ENCODE data around the gene IFT88. TPM values are rescaled to one million over a fixed set of nuclear protein-coding genes. Genes with fewer than 3 reads are reported as not detected.

IFT88 gene
- total RNA-seq, 1 experiment from 2014 or later, result 12.1 TPM

- no peaks in the 10 kb centered on the region for H3K27me3 ChIP-seq (replicated peaks; ENCODE audit: control insufficient read depth, insufficient read depth, low read length)
- ChIA-PET CTCF (interaction anchor here (0.6 to 0.7 kb wide), 3 partner anchors 12 to 376 kb away, joined by 3 to 7 read pairs (median 3); no protein-coding TSS in a partner anchor), POLR2A (interaction anchor here (0.6 to 0.7 kb wide), 4 partner anchors 9 to 248 kb away, joined by 3 to 6 read pairs (median 4); partner anchors contain the start of gene EEF1AKMT1)
- no peaks in the 10 kb centered on the region for H3K36me3 ChIP-seq (ENCODE audit: control insufficient read depth, insufficient read depth, low read length)
- H3K27me3 Mint-ChIP-seq (ENCODE audit: insufficient read depth, unreplicated experiment), result peaks cover 4% of the 10 kb centered on the region
- H3K4me1 Mint-ChIP-seq (ENCODE audit: low read depth, unreplicated experiment), result peaks cover 7% of the 10 kb centered on the region
- intact Hi-C loops (cut with micrococcal nuclease; ENCODE audit: unreplicated experiment), result loop anchor here (1.0 kb wide), 1 partner anchor 41 kb away; the partner anchor contains the start of gene IFT88
- peak within 1 kb of the TSS; percentile 95 for H3K4me3 ChIP-seq (ENCODE audit: low read depth, low read length)
- TF ChIP-seq CTCF (IDR thresholded peaks at IDR 0.05; ENCODE audit: insufficient read depth in 1 of 2, low read depth in 1 of 2, low read length in 1 of 2, severe bottlenecking in 1 of 2, unreplicated experiment in 1 of 2), result no peak
- peaks cover 2% of the 10 kb centered on the region for H3K9me3 ChIP-seq
- H3K4me3 Mint-ChIP-seq (ENCODE audit: unreplicated experiment), result peak within 1 kb of the TSS; percentile 68
- H3K27ac Mint-ChIP-seq (ENCODE audit: unreplicated experiment), result no peak within 1 kb of the TSS
- H3K9me3 Mint-ChIP-seq (ENCODE audit: unreplicated experiment), result no peaks in the 10 kb centered on the region
- no peaks in the 10 kb centered on the region for H3K4me1 ChIP-seq
- peak; percentile 56 to 68 for DNase-seq
- no peaks in the 10 kb centered on the region for H3K36me3 Mint-ChIP-seq (ENCODE audit: insufficient read depth, unreplicated experiment)
- BruUV-seq (replicated peaks), result no TSS peak
Observed at GRCh38 chr13:20525601-20526544, 41.1 kb upstream of the IFT88 start, which contains the start of gene CRYL1. CRYL1 (minus strand) TSS chr13:20525857; CDS start chr13:20525794, 63 bp downstream.

GRCh38 chr13:20526664-20527063 lies 40.3 kb upstream of the IFT88 start:
- POLR2A ChIA-PET, result no interaction called here
- Mint-ChIP-seq H3K27ac (ENCODE audit: unreplicated experiment) (no peak overlapping the region), H3K4me3 (ENCODE audit: unreplicated experiment) (peak overlapping the region; percentile 68), H3K9me3 (ENCODE audit: unreplicated experiment) (peaks cover 5% of the 10 kb centered on the region), H3K4me1 (ENCODE audit: low read depth, unreplicated experiment) (peaks cover 7% of the 10 kb centered on the region), H3K27me3 (ENCODE audit: insufficient read depth, unreplicated experiment) (peaks cover 4% of the 10 kb centered on the region), H3K36me3 (ENCODE audit: insufficient read depth, unreplicated experiment) (no peaks in the 10 kb centered on the region)
- Histone ChIP-seq H3K36me3 (ENCODE audit: control insufficient read depth, insufficient read depth, low read length) (no peaks in the 10 kb centered on the region), H3K27me3 (replicated peaks; ENCODE audit: control insufficient read depth, insufficient read depth, low read length) (no peaks in the 10 kb centered on the region), H3K4me1 (no peaks in the 10 kb centered on the region), H3K4me3 (ENCODE audit: low read depth, low read length) (peak overlapping the region; percentile 95), H3K9me3 (peaks cover 8% of the 10 kb centered on the region)
- intact Hi-C loops (cut with micrococcal nuclease; ENCODE audit: unreplicated experiment), result loop anchor here (1.0 kb wide), 1 partner anchor 41 kb away; the partner anchor contains the start of gene IFT88
- no peak for TF ChIP-seq CTCF (IDR thresholded peaks at IDR 0.05; ENCODE audit: insufficient read depth in 1 of 2, low read depth in 1 of 2, low read length in 1 of 2, severe bottlenecking in 1 of 2, unreplicated experiment in 1 of 2)
- CTCF ChIA-PET, result no interaction called here
- BruUV-seq (replicated peaks), result no TSS peak
- DNase-seq, result no peak

- peaks cover 7% of the 10 kb centered on the region for H3K4me1 Mint-ChIP-seq (ENCODE audit: low read depth, unreplicated experiment)
- intact Hi-C loops (cut with micrococcal nuclease; ENCODE audit: unreplicated experiment), result no loop called here
Observed at GRCh38 chr13:20528452-20528851, 38.5 kb upstream of the IFT88 start.

More at GRCh38 chr13:20528452-20528851, 38.5 kb upstream of the IFT88 start:
- H3K4me3 ChIP-seq (ENCODE audit: low read depth, low read length), result no peak overlapping the region
- TF ChIP-seq CTCF (IDR thresholded peaks at IDR 0.05; ENCODE audit: insufficient read depth in 1 of 2, low read depth in 1 of 2, low read length in 1 of 2, severe bottlenecking in 1 of 2, unreplicated experiment in 1 of 2), result no peak
- peaks cover 23% of the 10 kb centered on the region for H3K9me3 Mint-ChIP-seq (ENCODE audit: unreplicated experiment)
- no peaks in the 10 kb centered on the region for H3K36me3 ChIP-seq (ENCODE audit: control insufficient read depth, insufficient read depth, low read length)
- ChIA-PET CTCF (no interaction called here), POLR2A (no interaction called here)
- H3K9me3 ChIP-seq, result peaks cover 10% of the 10 kb centered on the region
- H3K36me3 Mint-ChIP-seq (ENCODE audit: insufficient read depth, unreplicated experiment), result no peaks in the 10 kb centered on the region
- H3K27me3 ChIP-seq (replicated peaks; ENCODE audit: control insufficient read depth, insufficient read depth, low read length), result no peaks in the 10 kb centered on the region
- no peaks in the 10 kb centered on the region for H3K4me1 ChIP-seq
- H3K4me3 Mint-ChIP-seq (ENCODE audit: unreplicated experiment), result no peak overlapping the region
- H3K27ac Mint-ChIP-seq (ENCODE audit: unreplicated experiment), result no peak overlapping the region
- H3K27me3 Mint-ChIP-seq (ENCODE audit: insufficient read depth, unreplicated experiment), result peaks cover 4% of the 10 kb centered on the region
- DNase-seq, result no peak
- BruUV-seq (replicated peaks), result no TSS peak

Data from Caco-2 (cell line).